ENCODE measurements around the gene PGAM2.

Gene PGAM2

GRCh38 chr7:44083796-44084195, 18.4 kb upstream of the PGAM2 start:
- Histone ChIP-seq H2BK15ac (ENCODE audit: low read length) (no peak overlapping the region), H3K9me3 (replicated peaks in 1 of 2; ENCODE audit: control insufficient read depth in 2 of 2, insufficient read depth in 1 of 2, low read depth in 1 of 2, low read length in 2 of 2) (no peaks in the 10 kb centered on the region), H3K4me3 (ENCODE audit: low read length in 2 of 2) (no peak overlapping the region), H3K36me3 (replicated peaks in 1 of 2; ENCODE audit: control insufficient read depth in 2 of 2, insufficient read depth in 2 of 2, low read length in 2 of 2) (peaks cover 9 to 13% of the 10 kb centered on the region in 2 donors), H2AK5ac (ENCODE audit: low read depth, low read length) (no peak overlapping the region), H3K4ac (ENCODE audit: low read length) (no peak overlapping the region), H4K91ac (ENCODE audit: low read depth, low read length, poor library complexity) (no peak overlapping the region), H3K9ac (ENCODE audit: low read depth, low read length, poor library complexity) (no peak overlapping the region), H2AFZ (ENCODE audit: low read length) (peak overlapping the region; percentile 18), H2BK12ac (ENCODE audit: low read length) (peak overlapping the region; percentile 51), H2BK5ac (ENCODE audit: low read length) (no peak overlapping the region), H3K4me1 (ENCODE audit: control insufficient read depth in 2 of 2, insufficient read depth in 1 of 2, low read depth in 1 of 2, low read length in 2 of 2) (no peaks in the 10 kb centered on the region), H2BK120ac (ENCODE audit: low read depth, low read length) (no peak overlapping the region), H3K18ac (ENCODE audit: low read length) (no peak overlapping the region), H3K27me3 (ENCODE audit: control insufficient read depth in 3 of 3, insufficient read depth in 3 of 3, low read depth in 1 of 3, low read length in 3 of 3) (peaks cover 0 to 12% (median 4%) of the 10 kb centered on the region in 3 experiments), H4K8ac (ENCODE audit: low read depth, low read length) (no peak overlapping the region), H3K27ac (replicated peaks; ENCODE audit: low read length) (no peak overlapping the region), H3K79me1 (ENCODE audit: low read depth, low read length) (no peaks in the 10 kb centered on the region), H3K4me2 (ENCODE audit: insufficient read depth, low read length, poor library complexity, severe bottlenecking) (no peak overlapping the region), H3K14ac (ENCODE audit: low read length) (no peak overlapping the region), H3K23ac (ENCODE audit: low read depth, low read length, poor library complexity) (no peak overlapping the region)
- no peak for DNase-seq (ENCODE audit: low spot score)
- WGBS, 2 donors (ENCODE audit: extremely low coverage in 2 of 2, insufficient read length in 2 of 2, insufficient replicate concordance in 1 of 2): no CpG with 5 or more reads among the region's 3 CpGs

- peak; percentile 98 for DNase-seq (ENCODE audit: low spot score)
- peaks cover 0 to 12% (median 4%) of the 10 kb centered on the region in 3 experiments for H3K27me3 ChIP-seq (ENCODE audit: control insufficient read depth in 3 of 3, insufficient read depth in 3 of 3, low read depth in 1 of 3, low read length in 3 of 3)
- peak overlapping the region; percentile 61 to 70 for H3K4me3 ChIP-seq (ENCODE audit: low read length in 2 of 2)
- H4K8ac ChIP-seq (ENCODE audit: low read depth, low read length): no peak overlapping the region
- no peak overlapping the region for H4K91ac ChIP-seq (ENCODE audit: low read depth, low read length, poor library complexity)
- peaks cover 2% of the 10 kb centered on the region for H3K79me1 ChIP-seq (ENCODE audit: low read depth, low read length)
- H3K36me3 ChIP-seq (replicated peaks in 1 of 2; ENCODE audit: control insufficient read depth in 2 of 2, insufficient read depth in 2 of 2, low read length in 2 of 2): peaks cover 20 to 22% of the 10 kb centered on the region in 2 donors
- no peak overlapping the region for H3K27ac ChIP-seq (replicated peaks; ENCODE audit: low read length)
- no peak overlapping the region for H2BK15ac ChIP-seq (ENCODE audit: low read length)
- H2AK5ac ChIP-seq (ENCODE audit: low read depth, low read length): no peak overlapping the region
- H2BK12ac ChIP-seq (ENCODE audit: low read length): no peak overlapping the region
- no CpG with 5 or more reads among the region's 54 CpGs for WGBS, 2 donors (ENCODE audit: extremely low coverage in 2 of 2, insufficient read length in 2 of 2, insufficient replicate concordance in 1 of 2)
- no peak overlapping the region for H2BK120ac ChIP-seq (ENCODE audit: low read depth, low read length)
- no peaks in the 10 kb centered on the region for H3K9me3 ChIP-seq (replicated peaks in 1 of 2; ENCODE audit: control insufficient read depth in 2 of 2, insufficient read depth in 1 of 2, low read depth in 1 of 2, low read length in 2 of 2)
- H2BK5ac ChIP-seq (ENCODE audit: low read length): no peak overlapping the region
- H3K18ac ChIP-seq (ENCODE audit: low read length): peak overlapping the region; percentile 71
- H3K9ac ChIP-seq (ENCODE audit: low read depth, low read length, poor library complexity): no peak overlapping the region
- H3K4ac ChIP-seq (ENCODE audit: low read length): no peak overlapping the region
- no peak overlapping the region for H3K14ac ChIP-seq (ENCODE audit: low read length)
- H3K4me2 ChIP-seq (ENCODE audit: insufficient read depth, low read length, poor library complexity, severe bottlenecking): peak overlapping the region; percentile 89
- no peaks in the 10 kb centered on the region for H3K4me1 ChIP-seq (ENCODE audit: control insufficient read depth in 2 of 2, insufficient read depth in 1 of 2, low read depth in 1 of 2, low read length in 2 of 2)
- peak overlapping the region; percentile 89 for H3K23ac ChIP-seq (ENCODE audit: low read depth, low read length, poor library complexity)
- peak overlapping the region; percentile 95 for H2AFZ ChIP-seq (ENCODE audit: low read length)
These were observed 17.3 kb upstream of the PGAM2 start for GRCh38 chr7:44082541-44083207.

- WGBS, 2 donors (ENCODE audit: extremely low coverage in 2 of 2, insufficient read length in 2 of 2, insufficient replicate concordance in 1 of 2): no CpG with 5 or more reads among the region's 9 CpGs
- H2AFZ ChIP-seq (ENCODE audit: low read length): no peak overlapping the region
- no peak overlapping the region for H4K91ac ChIP-seq (ENCODE audit: low read depth, low read length, poor library complexity)
- no peak overlapping the region for H2BK5ac ChIP-seq (ENCODE audit: low read length)
- H2AK5ac ChIP-seq (ENCODE audit: low read depth, low read length): no peak overlapping the region
- H3K4ac ChIP-seq (ENCODE audit: low read length): no peak overlapping the region
- H3K23ac ChIP-seq (ENCODE audit: low read depth, low read length, poor library complexity): no peak overlapping the region
- H3K4me3 ChIP-seq (ENCODE audit: low read length in 2 of 2): peak overlapping the region in 1 of 2 donors; percentile 61
- no peak overlapping the region for H2BK120ac ChIP-seq (ENCODE audit: low read depth, low read length)
- H3K4me1 ChIP-seq (ENCODE audit: control insufficient read depth in 2 of 2, insufficient read depth in 1 of 2, low read depth in 1 of 2, low read length in 2 of 2): no peaks in the 10 kb centered on the region
- peaks cover 32 to 34% of the 10 kb centered on the region in 2 donors for H3K36me3 ChIP-seq (replicated peaks in 1 of 2; ENCODE audit: control insufficient read depth in 2 of 2, insufficient read depth in 2 of 2, low read length in 2 of 2)
- H3K9ac ChIP-seq (ENCODE audit: low read depth, low read length, poor library complexity): no peak overlapping the region
- H3K14ac ChIP-seq (ENCODE audit: low read length): no peak overlapping the region
- no peak overlapping the region for H2BK15ac ChIP-seq (ENCODE audit: low read length)
- H3K79me1 ChIP-seq (ENCODE audit: low read depth, low read length): peaks cover 4% of the 10 kb centered on the region
- H3K4me2 ChIP-seq (ENCODE audit: insufficient read depth, low read length, poor library complexity, severe bottlenecking): no peak overlapping the region
- no peak overlapping the region for H3K27ac ChIP-seq (replicated peaks; ENCODE audit: low read length)
- no peak overlapping the region for H2BK12ac ChIP-seq (ENCODE audit: low read length)
- DNase-seq (ENCODE audit: low spot score): no peak
- H3K9me3 ChIP-seq (replicated peaks in 1 of 2; ENCODE audit: control insufficient read depth in 2 of 2, insufficient read depth in 1 of 2, low read depth in 1 of 2, low read length in 2 of 2): no peaks in the 10 kb centered on the region
- H3K27me3 ChIP-seq (ENCODE audit: control insufficient read depth in 3 of 3, insufficient read depth in 3 of 3, low read depth in 1 of 3, low read length in 3 of 3): peaks cover 0 to 12% (median 4%) of the 10 kb centered on the region in 3 experiments
- H3K18ac ChIP-seq (ENCODE audit: low read length): no peak overlapping the region
- H4K8ac ChIP-seq (ENCODE audit: low read depth, low read length): no peak overlapping the region
These were observed 15.9 kb upstream of the PGAM2 start for GRCh38 chr7:44081266-44081748.

- no peak overlapping the region for H3K4me2 ChIP-seq (ENCODE audit: insufficient read depth, low read length, poor library complexity, severe bottlenecking)
- H3K18ac ChIP-seq (ENCODE audit: low read length): no peak overlapping the region
- no peak overlapping the region for H3K4me3 ChIP-seq (ENCODE audit: low read length in 2 of 2)
- no peak overlapping the region for H3K14ac ChIP-seq (ENCODE audit: low read length)
- no peak overlapping the region for H2BK15ac ChIP-seq (ENCODE audit: low read length)
- H3K23ac ChIP-seq (ENCODE audit: low read depth, low read length, poor library complexity): peak overlapping the region; percentile 58
- H3K4ac ChIP-seq (ENCODE audit: low read length): no peak overlapping the region
- H3K4me1 ChIP-seq (ENCODE audit: control insufficient read depth in 2 of 2, insufficient read depth in 1 of 2, low read depth in 1 of 2, low read length in 2 of 2): no peaks in the 10 kb centered on the region
- H3K9ac ChIP-seq (ENCODE audit: low read depth, low read length, poor library complexity): no peak overlapping the region
- no peak overlapping the region for H2BK120ac ChIP-seq (ENCODE audit: low read depth, low read length)
- H2AFZ ChIP-seq (ENCODE audit: low read length): no peak overlapping the region
- DNase-seq (ENCODE audit: low spot score): no peak
- H3K9me3 ChIP-seq (replicated peaks in 1 of 2; ENCODE audit: control insufficient read depth in 2 of 2, insufficient read depth in 1 of 2, low read depth in 1 of 2, low read length in 2 of 2): no peaks in the 10 kb centered on the region
- no CpG with 5 or more reads among the region's 11 CpGs for WGBS, 2 donors (ENCODE audit: extremely low coverage in 2 of 2, insufficient read length in 2 of 2, insufficient replicate concordance in 1 of 2)
- peaks cover 4% of the 10 kb centered on the region for H3K79me1 ChIP-seq (ENCODE audit: low read depth, low read length)
- H3K27ac ChIP-seq (replicated peaks; ENCODE audit: low read length): no peak overlapping the region
- H2AK5ac ChIP-seq (ENCODE audit: low read depth, low read length): no peak overlapping the region
- H4K8ac ChIP-seq (ENCODE audit: low read depth, low read length): no peak overlapping the region
- no peak overlapping the region for H2BK12ac ChIP-seq (ENCODE audit: low read length)
- peaks cover 0 to 12% (median 4%) of the 10 kb centered on the region in 3 experiments for H3K27me3 ChIP-seq (ENCODE audit: control insufficient read depth in 3 of 3, insufficient read depth in 3 of 3, low read depth in 1 of 3, low read length in 3 of 3)
- H4K91ac ChIP-seq (ENCODE audit: low read depth, low read length, poor library complexity): no peak overlapping the region
- peaks cover 37 to 39% of the 10 kb centered on the region in 2 donors for H3K36me3 ChIP-seq (replicated peaks in 1 of 2; ENCODE audit: control insufficient read depth in 2 of 2, insufficient read depth in 2 of 2, low read length in 2 of 2)
- no peak overlapping the region for H2BK5ac ChIP-seq (ENCODE audit: low read length)
These were observed 15.4 kb upstream of the PGAM2 start for GRCh38 chr7:44080686-44081265.
